ENCODE measurements around the gene RPS21. TPM values are rescaled to one million over a fixed set of nuclear protein-coding genes. Genes with fewer than 3 reads are reported as not detected.

The RPS21 gene
- total RNA-seq, 1 experiment from 2014 or later = 3,142 TPM

- Histone ChIP-seq H3K36me3 (no peaks in the 10 kb centered on the region), H3K9me3 (replicated peaks) (no peaks in the 10 kb centered on the region), H3K27ac (no peak overlapping the region), H3K27me3 (peaks cover 82% of the 10 kb centered on the region), H3K4me3 (no peak overlapping the region), H3K4me1 (no peaks in the 10 kb centered on the region; the same call in 1 of the 2 replicates)
- no peak for DNase-seq
Observed at GRCh38 chr20:62430866-62431447, 44.1 kb downstream of the RPS21 start.

- no peak for DNase-seq
- no peak overlapping the region for H3K27ac ChIP-seq
- H3K9me3 ChIP-seq (replicated peaks) = no peaks in the 10 kb centered on the region
- H3K27me3 ChIP-seq = peaks cover 83% of the 10 kb centered on the region
- H3K4me1 ChIP-seq = no peaks in the 10 kb centered on the region; the same call in 1 of the 2 replicates
- no peak overlapping the region for H3K4me3 ChIP-seq
- H3K36me3 ChIP-seq = no peaks in the 10 kb centered on the region
Observed at GRCh38 chr20:62433658-62434497, 47.0 kb downstream of the RPS21 start.

GRCh38 chr20:62436692-62437091 is 49.8 kb downstream of the RPS21 start:
- Histone ChIP-seq H3K4me1 (no peaks in the 10 kb centered on the region), H3K36me3 (no peaks in the 10 kb centered on the region), H3K4me3 (no peak overlapping the region), H3K27me3 (peaks cover 86% of the 10 kb centered on the region), H3K9me3 (replicated peaks) (no peaks in the 10 kb centered on the region), H3K27ac (no peak overlapping the region)
- DNase-seq = no peak

- no peak for DNase-seq
- no peak overlapping the region for H3K4me3 ChIP-seq
- peaks cover 86% of the 10 kb centered on the region for H3K27me3 ChIP-seq
- no peaks in the 10 kb centered on the region for H3K36me3 ChIP-seq
- no peaks in the 10 kb centered on the region for H3K4me1 ChIP-seq
- H3K9me3 ChIP-seq (replicated peaks) = no peaks in the 10 kb centered on the region
- no peak overlapping the region for H3K27ac ChIP-seq
Observed at GRCh38 chr20:62437496-62437895, 50.6 kb downstream of the RPS21 start.

GRCh38 chr20:62437927-62438326 is 51.0 kb downstream of the RPS21 start:
- Histone ChIP-seq H3K27ac (no peak overlapping the region), H3K9me3 (replicated peaks) (no peaks in the 10 kb centered on the region), H3K4me3 (no peak overlapping the region), H3K36me3 (no peaks in the 10 kb centered on the region), H3K4me1 (no peaks in the 10 kb centered on the region), H3K27me3 (peaks cover 86% of the 10 kb centered on the region)
- no peak for DNase-seq

Other genes with a start within 250 kb of the RPS21 start
- gene PSMA7, start 243.7 kb upstream of the RPS21 start, total RNA-seq (2014; rRNA removed; shearing (Covaris generic)) = 755 and 774 TPM in 2 replicates
- gene SS18L1, start 243.3 kb upstream of the RPS21 start, total RNA-seq (2014; rRNA removed; shearing (Covaris generic)) = 57.4 and 68.9 TPM in 2 replicates
- gene MTG2, start 204.1 kb upstream of the RPS21 start, total RNA-seq (2014; rRNA removed; shearing (Covaris generic)) = 63.8 and 66.2 TPM in 2 replicates
- gene HRH3, start 166.8 kb upstream of the RPS21 start, total RNA-seq (2014; rRNA removed; shearing (Covaris generic)) = 0.15 TPM in 1 of 2 replicates, not detected in the other
- 36.7 and 40.2 TPM in 2 replicates for gene OSBPL2, start 148.6 kb upstream of the RPS21 start, total RNA-seq (2014; rRNA removed; shearing (Covaris generic))
- 160 and 174 TPM in 2 replicates for gene ADRM1, start 84.1 kb upstream of the RPS21 start, total RNA-seq (2014; rRNA removed; shearing (Covaris generic))
- 37.3 and 43.8 TPM in 2 replicates for gene LAMA5, start 19.8 kb upstream of the RPS21 start, total RNA-seq (2014; rRNA removed; shearing (Covaris generic))
- 12.9 and 13.0 TPM in 2 replicates for gene CABLES2, start 20.2 kb downstream of the RPS21 start, total RNA-seq (2014; rRNA removed; shearing (Covaris generic))
- not detected in 2 replicates for gene RBBP8NL, start 40.4 kb downstream of the RPS21 start, total RNA-seq (2014; rRNA removed; shearing (Covaris generic))
- not detected in 2 replicates for gene GATA5, start 88.9 kb downstream of the RPS21 start, total RNA-seq (2014; rRNA removed; shearing (Covaris generic))

All from SJCRH30 (cell line).